NCI-H2029 (cell line): Measurements from ENCODE around the gene PILRA.
A peak's percentile ranks its signal among the peaks of the same experiment; 100 is the strongest.
"Not testable (repeated sequence)": the region's sequence is repeated elsewhere in the genome, so short reads cannot be mapped to it uniquely, and the experiment has no call there.

ENCODE experiments used
- DNase-seq: peaks from one replicate; lab custom pipeline; 2025; lab: John Stamatoyannopoulos, UW

The PILRA gene

GRCh38 chr7:100373261-100373831 is at the start of gene PILRA:
TSS of gene PILRA (plus strand) at chr7:100373487. CDS start at chr7:100373657, 170 bp downstream.
- no peak for DNase-seq

- DNase-seq, result not testable (repeated sequence)
Observed at GRCh38 chr7:100324194-100324593, 49.1 kb upstream of the PILRA start.

DNA sequence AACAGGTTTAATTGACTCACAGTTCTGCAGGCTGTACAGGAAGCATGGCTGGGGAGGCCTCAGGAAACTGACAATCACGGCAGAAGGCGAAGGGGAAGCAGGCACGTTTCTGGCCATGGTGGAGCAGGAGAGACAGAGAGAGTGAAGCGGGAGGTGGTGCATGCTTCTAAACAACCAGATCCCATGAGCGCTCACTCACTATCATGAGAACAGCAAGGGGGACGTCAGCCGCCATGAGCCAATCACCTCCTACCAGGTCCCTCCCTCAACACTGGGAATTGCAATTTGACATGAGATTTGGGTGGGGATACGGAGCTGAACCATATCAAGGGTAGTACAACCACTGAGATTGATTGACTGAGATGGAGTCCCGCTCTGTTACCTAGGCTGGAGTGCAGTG is 47.6 kb upstream of the PILRA start:
- not testable (repeated sequence) for DNase-seq

- DNase-seq, result not testable (repeated sequence)
Observed at GRCh38 chr7:100326914-100327313, 46.4 kb upstream of the PILRA start.

- peak; percentile 87 for DNase-seq
Observed at GRCh38 chr7:100335566-100336466, 37.5 kb upstream of the PILRA start.

DNA sequence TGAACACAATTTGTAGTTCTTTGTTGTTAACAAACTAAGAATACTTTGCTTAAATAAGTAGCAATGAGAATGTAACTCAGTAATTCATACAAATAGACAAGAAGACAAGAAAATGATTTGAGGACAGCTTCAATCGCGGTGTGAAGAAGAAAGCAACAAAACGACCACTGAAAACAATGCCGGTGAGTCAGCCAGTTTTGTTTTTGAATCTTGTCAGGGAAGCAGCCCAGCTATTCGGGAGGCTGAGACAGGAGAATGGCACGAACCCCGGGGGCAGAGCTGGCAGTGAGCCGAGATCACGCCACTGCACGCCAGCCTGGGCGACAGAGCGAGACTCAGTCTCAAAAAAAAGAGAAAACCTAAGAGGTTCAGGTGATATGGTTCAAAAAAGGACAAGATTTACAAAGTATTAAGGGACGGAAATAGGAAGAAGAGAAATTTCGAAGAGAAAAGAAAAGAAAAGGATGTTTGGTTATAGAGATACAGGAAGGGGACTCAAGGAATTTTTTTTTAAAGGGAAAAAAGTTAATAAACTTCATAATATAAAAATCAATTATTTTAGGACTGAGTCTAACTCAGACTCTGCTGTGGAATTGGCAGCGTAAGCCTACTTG is 35.1 kb upstream of the PILRA start:
- DNase-seq, result not testable (repeated sequence)

GRCh38 chr7:100341286-100341685 is 32.0 kb upstream of the PILRA start:
- DNase-seq, result not testable (repeated sequence)

GRCh38 chr7:100342765-100343164 is 30.5 kb upstream of the PILRA start:
- DNase-seq, result no peak

GRCh38 chr7:100344124-100344559 is 29.1 kb upstream of the PILRA start:
- not testable (repeated sequence) for DNase-seq

GRCh38 chr7:100344560-100345287 is 28.6 kb upstream of the PILRA start:
- not testable (repeated sequence) for DNase-seq

- peak; percentile 17 for DNase-seq
Observed at GRCh38 chr7:100345288-100345672, 28.0 kb upstream of the PILRA start.

DNA sequence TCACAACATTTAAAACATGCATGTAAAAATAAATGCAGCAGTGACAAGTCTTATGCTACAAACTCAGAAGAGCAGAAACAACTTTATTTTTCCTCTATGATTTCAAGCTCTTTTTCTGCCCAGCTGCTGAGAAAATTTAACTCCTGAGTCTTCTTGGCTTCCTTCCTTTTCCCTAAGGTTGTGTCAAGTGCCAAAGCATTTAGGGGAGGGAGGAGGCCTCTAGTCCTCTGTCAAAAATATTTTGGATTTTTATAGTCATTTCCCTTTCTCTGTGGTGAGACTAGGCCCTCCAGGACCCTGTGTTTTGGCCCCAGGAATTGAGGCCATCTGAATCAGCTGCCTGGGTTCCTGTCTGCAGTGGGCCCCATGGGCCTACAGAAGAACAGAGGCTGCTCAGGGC is 26.4 kb upstream of the PILRA start:
- no peak for DNase-seq

DNA sequence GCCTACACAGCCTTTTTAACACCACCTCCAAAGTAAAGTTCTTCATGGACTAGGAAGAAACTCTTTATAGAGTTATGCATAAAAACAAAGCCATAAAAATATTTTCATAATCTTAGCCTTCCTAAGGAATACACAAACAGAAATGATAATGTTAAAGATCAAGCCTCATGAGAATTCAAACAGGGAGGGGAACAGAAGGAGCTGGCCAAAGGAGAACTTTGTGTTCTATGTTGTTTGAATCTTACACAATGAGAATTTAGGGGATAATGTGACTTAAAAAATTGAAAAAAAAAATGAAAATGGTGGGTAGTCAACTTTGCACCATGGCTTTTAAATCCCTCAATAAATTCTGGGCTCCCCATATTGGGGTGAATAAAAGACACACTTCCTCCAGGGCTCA is 24.5 kb upstream of the PILRA start:
- DNase-seq, result no peak

GRCh38 chr7:100349757-100350156 is 23.5 kb upstream of the PILRA start:
- DNase-seq, result no peak

GRCh38 chr7:100351657-100352058 is 21.6 kb upstream of the PILRA start:
- no peak for DNase-seq

DNA sequence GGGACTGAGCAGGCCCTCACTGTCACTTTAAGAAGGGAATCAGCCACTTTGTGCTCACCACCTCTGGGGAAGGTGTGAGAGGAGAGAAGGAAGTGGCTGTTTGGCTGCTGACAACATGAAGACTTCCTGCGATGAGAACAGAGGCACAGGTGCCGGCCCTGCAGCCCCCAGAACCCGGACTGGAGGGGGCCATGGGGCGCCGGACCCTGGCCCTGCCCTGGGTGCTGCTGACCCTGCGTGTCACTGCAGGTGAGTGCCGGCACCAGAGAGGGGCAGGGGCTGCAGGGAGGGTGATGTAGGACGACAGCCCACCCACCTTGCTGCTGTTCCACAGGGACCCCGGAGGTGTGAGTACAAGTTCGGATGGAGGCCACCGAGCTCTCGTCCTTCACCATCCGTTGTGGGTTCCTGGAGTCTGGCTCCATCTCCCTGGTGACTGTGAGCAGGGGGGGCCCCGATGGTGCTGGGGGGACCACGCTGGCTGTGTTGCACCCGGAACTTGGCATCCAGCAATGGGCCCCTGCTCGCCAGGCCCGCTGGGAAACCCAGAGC is 21.0 kb upstream of the PILRA start:
- DNase-seq, result not testable (repeated sequence)

DNA sequence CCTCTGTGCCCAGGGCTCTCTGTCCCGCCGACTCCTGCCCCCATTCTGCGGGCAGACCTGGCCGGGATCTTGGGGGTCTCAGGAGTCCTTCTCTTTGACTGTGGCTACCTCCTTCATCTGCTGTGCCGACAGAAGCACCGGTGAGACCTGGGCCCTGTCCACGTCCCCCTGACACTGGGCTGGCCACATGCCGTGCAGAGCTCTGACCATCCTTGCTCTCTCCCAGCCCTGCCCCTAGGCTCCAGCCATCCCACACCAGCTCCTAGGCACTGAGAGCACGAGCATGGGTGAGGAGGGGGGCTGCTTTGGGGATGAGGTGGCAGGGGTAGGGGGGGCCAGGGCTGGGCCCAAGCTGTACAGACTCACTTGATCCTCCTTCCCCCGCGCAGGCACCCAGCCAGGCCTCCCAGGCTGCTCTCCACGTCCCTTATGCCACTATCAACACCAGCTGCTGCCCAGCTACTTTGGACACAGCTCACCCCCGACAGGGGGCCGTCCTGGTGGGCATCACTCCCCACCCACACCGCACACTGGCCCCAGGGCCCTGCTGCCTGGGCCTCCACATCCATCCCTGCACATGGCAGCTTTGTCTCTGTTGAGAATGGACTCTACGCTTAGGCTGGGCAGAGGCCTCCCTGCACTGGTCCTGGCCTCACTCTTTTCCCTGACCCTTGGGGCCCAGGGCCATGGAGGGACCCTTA is 20.2 kb upstream of the PILRA start:
- no peak for DNase-seq

- DNase-seq, result no peak
Observed at GRCh38 chr7:100353685-100354330, 19.5 kb upstream of the PILRA start.

DNA sequence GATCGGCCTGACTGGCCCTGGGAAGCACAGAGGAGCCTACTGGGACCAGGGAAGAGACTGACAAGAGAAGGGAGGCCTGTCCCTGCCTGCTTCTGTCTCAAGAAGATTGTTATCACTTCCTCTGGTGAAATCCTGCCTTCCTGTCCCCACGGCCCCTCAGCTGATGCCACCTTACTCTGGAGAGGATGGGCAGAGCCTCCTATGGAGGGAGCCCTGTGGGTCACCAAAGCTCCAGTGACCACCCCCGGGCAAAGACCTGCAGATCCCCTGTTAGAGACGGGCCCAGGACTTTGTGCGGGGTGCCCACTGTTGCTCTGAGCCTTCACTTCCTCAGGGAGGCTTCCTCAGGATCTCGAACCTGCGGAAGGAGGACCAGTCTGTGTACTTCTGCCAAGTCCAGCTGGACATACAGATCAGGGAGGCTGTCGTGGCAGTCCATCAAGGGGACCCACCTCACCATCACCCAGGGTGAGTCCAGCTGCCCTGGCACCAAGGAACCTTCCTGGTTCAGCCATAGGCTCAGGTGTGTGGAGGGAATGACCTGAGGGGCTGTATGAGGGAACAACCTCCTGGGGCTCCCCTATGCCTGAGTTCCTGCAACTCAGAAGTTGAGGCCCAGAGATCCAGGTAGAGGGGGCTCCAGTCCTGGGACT is 16.7 kb upstream of the PILRA start:
- no peak for DNase-seq

- DNase-seq, result no peak
Observed at GRCh38 chr7:100357131-100357561, 16.1 kb upstream of the PILRA start.
